ENCODE measurements around the gene PHACTR1. TPM values are rescaled to one million over a fixed set of nuclear protein-coding genes. Genes with fewer than 3 reads are reported as not detected.

The PHACTR1 gene
- total and polyA plus RNA-seq, 4 donors = 0.31 to 1.5 (median 0.79) TPM

DNA sequence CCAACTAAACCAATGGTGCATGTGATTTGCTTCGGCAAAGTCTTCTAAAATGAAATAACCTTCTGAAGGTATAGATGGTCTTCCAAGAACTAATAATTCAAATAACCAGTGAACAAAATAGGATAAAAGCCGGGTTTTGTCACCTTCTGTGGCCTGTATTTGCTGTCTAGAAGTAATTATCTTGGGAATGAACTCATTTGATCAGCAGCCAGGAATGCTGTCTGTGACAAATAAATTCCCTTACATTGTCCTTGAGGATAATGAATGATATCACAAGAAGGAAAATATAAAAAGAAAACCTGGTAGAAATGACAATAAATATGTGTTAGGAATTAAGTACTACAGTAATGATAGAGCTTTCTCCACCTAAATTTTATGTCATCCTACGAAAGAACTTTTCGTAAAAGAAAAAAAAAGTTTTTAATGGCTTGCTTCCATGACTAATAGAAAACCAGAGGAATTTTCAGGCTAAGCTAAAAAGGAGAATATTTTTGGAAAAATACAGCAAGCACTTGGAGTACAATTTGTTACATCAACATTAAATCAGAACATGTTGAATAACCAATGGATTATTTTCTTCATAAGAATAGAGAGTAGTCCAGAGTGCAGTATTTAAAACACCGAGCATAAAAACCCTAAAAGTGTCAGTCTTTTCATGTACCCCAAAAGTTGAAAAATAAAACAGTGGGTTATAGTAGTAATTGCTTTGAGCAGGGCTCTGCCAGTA, 364.1 kb downstream of the PHACTR1 start:
- 79% methylated on average over 5 of the region's 5 CpGs for WGBS
- TF ChIP-seq, protein P1, sequence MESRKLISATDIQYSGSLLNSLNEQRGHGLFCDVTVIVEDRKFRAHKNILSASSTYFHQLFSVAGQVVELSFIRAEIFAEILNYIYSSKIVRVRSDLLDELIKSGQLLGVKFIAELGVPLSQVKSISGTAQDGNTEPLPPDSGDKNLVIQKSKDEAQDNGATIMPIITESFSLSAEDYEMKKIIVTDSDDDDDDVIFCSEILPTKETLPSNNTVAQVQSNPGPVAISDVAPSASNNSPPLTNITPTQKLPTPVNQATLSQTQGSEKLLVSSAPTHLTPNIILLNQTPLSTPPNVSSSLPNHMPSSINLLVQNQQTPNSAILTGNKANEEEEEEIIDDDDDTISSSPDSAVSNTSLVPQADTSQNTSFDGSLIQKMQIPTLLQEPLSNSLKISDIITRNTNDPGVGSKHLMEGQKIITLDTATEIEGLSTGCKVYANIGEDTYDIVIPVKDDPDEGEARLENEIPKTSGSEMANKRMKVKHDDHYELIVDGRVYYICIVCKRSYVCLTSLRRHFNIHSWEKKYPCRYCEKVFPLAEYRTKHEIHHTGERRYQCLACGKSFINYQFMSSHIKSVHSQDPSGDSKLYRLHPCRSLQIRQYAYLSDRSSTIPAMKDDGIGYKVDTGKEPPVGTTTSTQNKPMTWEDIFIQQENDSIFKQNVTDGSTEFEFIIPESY (IDR thresholded peaks at IDR 0.05) = no peak
- TF ChIP-seq HNF4A (conservative IDR thresholded peaks at IDR 0.05) (no peak), NR2F2 (IDR thresholded peaks at IDR 0.05) (no peak)
- TF ChIP-seq, protein P2, sequence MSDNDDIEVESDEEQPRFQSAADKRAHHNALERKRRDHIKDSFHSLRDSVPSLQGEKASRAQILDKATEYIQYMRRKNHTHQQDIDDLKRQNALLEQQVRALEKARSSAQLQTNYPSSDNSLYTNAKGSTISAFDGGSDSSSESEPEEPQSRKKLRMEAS (IDR thresholded peaks at IDR 0.05) = no peak
- TF ChIP-seq, protein P3, sequence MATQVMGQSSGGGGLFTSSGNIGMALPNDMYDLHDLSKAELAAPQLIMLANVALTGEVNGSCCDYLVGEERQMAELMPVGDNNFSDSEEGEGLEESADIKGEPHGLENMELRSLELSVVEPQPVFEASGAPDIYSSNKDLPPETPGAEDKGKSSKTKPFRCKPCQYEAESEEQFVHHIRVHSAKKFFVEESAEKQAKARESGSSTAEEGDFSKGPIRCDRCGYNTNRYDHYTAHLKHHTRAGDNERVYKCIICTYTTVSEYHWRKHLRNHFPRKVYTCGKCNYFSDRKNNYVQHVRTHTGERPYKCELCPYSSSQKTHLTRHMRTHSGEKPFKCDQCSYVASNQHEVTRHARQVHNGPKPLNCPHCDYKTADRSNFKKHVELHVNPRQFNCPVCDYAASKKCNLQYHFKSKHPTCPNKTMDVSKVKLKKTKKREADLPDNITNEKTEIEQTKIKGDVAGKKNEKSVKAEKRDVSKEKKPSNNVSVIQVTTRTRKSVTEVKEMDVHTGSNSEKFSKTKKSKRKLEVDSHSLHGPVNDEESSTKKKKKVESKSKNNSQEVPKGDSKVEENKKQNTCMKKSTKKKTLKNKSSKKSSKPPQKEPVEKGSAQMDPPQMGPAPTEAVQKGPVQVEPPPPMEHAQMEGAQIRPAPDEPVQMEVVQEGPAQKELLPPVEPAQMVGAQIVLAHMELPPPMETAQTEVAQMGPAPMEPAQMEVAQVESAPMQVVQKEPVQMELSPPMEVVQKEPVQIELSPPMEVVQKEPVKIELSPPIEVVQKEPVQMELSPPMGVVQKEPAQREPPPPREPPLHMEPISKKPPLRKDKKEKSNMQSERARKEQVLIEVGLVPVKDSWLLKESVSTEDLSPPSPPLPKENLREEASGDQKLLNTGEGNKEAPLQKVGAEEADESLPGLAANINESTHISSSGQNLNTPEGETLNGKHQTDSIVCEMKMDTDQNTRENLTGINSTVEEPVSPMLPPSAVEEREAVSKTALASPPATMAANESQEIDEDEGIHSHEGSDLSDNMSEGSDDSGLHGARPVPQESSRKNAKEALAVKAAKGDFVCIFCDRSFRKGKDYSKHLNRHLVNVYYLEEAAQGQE (IDR thresholded peaks at IDR 0.05) = no peak
- no peaks in the 10 kb centered on the region for H3K4me1 ChIP-seq (ENCODE audit: control insufficient read depth in 4 of 4, insufficient read depth in 4 of 4, low read length in 3 of 4)
- H3K9ac ChIP-seq (ENCODE audit: low read depth in 1 of 2, low read length in 2 of 2) = no peak overlapping the region
- H3K27ac ChIP-seq (ENCODE audit: low read depth in 1 of 2, low read length in 2 of 2) = no peak overlapping the region
- H3K9me3 ChIP-seq (ENCODE audit: control insufficient read depth in 4 of 4, low read length in 3 of 4) = no peaks in the 10 kb centered on the region
- H3K27me3 ChIP-seq (ENCODE audit: control insufficient read depth in 4 of 4, insufficient read depth in 4 of 4, low read length in 3 of 4) = no peaks in the 10 kb centered on the region
- H3K4me3 ChIP-seq (ENCODE audit: low read depth in 1 of 3, low read length in 3 of 3) = no peak overlapping the region
- no peaks in the 10 kb centered on the region for H3K36me3 ChIP-seq (ENCODE audit: control insufficient read depth in 4 of 4, insufficient read depth in 3 of 4, low read depth in 1 of 4, low read length in 3 of 4)
- no peak for DNase-seq (ENCODE audit: low spot score)

DNA sequence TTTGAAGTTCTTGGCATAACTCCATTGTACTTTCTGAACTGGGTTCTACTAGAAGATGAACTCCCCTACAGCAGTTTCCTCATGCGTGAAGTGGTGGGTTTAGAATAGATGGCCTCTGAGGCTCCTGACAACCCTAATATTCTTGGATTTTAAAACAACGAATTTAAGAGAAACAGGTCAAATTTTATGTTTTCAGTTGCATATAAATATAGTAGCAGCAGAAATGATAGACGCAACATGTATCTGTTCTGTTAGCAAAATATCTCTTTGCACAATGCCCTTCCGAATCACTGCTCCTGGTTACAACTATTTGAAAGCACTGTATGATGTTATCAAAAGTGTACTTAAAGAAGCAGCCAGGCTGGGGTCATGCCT, 364.6 kb downstream of the PHACTR1 start:
- no peaks in the 10 kb centered on the region for H3K27me3 ChIP-seq (ENCODE audit: control insufficient read depth in 4 of 4, insufficient read depth in 4 of 4, low read length in 3 of 4)
- H3K4me3 ChIP-seq (ENCODE audit: low read depth in 1 of 3, low read length in 3 of 3) = no peak overlapping the region
- no peaks in the 10 kb centered on the region for H3K9me3 ChIP-seq (ENCODE audit: control insufficient read depth in 4 of 4, low read length in 3 of 4)
- DNase-seq (ENCODE audit: low spot score) = no peak
- whole genome bisulfite sequencing = 81% methylated on average over 4 of the region's 4 CpGs
- no peak overlapping the region for H3K9ac ChIP-seq (ENCODE audit: low read depth in 1 of 2, low read length in 2 of 2)
- no peaks in the 10 kb centered on the region for H3K36me3 ChIP-seq (ENCODE audit: control insufficient read depth in 4 of 4, insufficient read depth in 3 of 4, low read depth in 1 of 4, low read length in 3 of 4)
- no peak overlapping the region for H3K27ac ChIP-seq (ENCODE audit: low read depth in 1 of 2, low read length in 2 of 2)
- H3K4me1 ChIP-seq (ENCODE audit: control insufficient read depth in 4 of 4, insufficient read depth in 4 of 4, low read length in 3 of 4) = no peaks in the 10 kb centered on the region
- TF ChIP-seq TAF1 (conservative IDR thresholded peaks at IDR 0.05) (no peak), HNF4G (IDR thresholded peaks at IDR 0.05) (no peak), FOXA2 (IDR thresholded peaks at IDR 0.05) (no peak), RXRA (IDR thresholded peaks at IDR 0.05) (no peak), NR2F2 (IDR thresholded peaks at IDR 0.05) (no peak), EGR1 (IDR thresholded peaks at IDR 0.05; ENCODE audit: low read depth in 2 of 2) (no peak), YY1 (IDR thresholded peaks at IDR 0.05) (no peak), SP1 (IDR thresholded peaks at IDR 0.05) (no peak), GABPA (IDR thresholded peaks at IDR 0.05 in 1 of 2, conservative IDR thresholded peaks at IDR 0.05 in 1 of 2) (no peak), FOXA1 (IDR thresholded peaks at IDR 0.05) (no peak), HNF4A (conservative IDR thresholded peaks at IDR 0.05) (no peak), RAD21 (IDR thresholded peaks at IDR 0.05) (no peak)
- TF ChIP-seq, protein P4, sequence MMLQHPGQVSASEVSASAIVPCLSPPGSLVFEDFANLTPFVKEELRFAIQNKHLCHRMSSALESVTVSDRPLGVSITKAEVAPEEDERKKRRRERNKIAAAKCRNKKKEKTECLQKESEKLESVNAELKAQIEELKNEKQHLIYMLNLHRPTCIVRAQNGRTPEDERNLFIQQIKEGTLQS (IDR thresholded peaks at IDR 0.05) = no peak
- TF ChIP-seq, protein P1 (IDR thresholded peaks at IDR 0.05) = no peak
- TF ChIP-seq, protein P2 (IDR thresholded peaks at IDR 0.05) = no peak
- TF ChIP-seq, protein P3 (IDR thresholded peaks at IDR 0.05) = no peak
- TF ChIP-seq, protein P5, sequence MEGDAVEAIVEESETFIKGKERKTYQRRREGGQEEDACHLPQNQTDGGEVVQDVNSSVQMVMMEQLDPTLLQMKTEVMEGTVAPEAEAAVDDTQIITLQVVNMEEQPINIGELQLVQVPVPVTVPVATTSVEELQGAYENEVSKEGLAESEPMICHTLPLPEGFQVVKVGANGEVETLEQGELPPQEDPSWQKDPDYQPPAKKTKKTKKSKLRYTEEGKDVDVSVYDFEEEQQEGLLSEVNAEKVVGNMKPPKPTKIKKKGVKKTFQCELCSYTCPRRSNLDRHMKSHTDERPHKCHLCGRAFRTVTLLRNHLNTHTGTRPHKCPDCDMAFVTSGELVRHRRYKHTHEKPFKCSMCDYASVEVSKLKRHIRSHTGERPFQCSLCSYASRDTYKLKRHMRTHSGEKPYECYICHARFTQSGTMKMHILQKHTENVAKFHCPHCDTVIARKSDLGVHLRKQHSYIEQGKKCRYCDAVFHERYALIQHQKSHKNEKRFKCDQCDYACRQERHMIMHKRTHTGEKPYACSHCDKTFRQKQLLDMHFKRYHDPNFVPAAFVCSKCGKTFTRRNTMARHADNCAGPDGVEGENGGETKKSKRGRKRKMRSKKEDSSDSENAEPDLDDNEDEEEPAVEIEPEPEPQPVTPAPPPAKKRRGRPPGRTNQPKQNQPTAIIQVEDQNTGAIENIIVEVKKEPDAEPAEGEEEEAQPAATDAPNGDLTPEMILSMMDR (IDR thresholded peaks at IDR 0.05; ENCODE audit: low read depth, low read length, missing input control) = no peak

Measured in liver (tissue), 9 donors.